HuH-7.5 (cell line): Measurements from ENCODE around the gene LGALS8.
A peak's percentile ranks its signal among the peaks of the same experiment; 100 is the strongest.

Source experiments
- DNase-seq: peaks from one replicate; pipeline ENCODE4 v3.0.0; 2011; ENCODE audit warnings: low spot score

LGALS8 gene

GRCh38 chr1:236509203-236509602 lies 14.6 kb upstream of the LGALS8 start:
- DNase-seq: no peak

- no peak for DNase-seq
These were observed 14.0 kb upstream of the LGALS8 start for GRCh38 chr1:236509647-236510401.

DNA sequence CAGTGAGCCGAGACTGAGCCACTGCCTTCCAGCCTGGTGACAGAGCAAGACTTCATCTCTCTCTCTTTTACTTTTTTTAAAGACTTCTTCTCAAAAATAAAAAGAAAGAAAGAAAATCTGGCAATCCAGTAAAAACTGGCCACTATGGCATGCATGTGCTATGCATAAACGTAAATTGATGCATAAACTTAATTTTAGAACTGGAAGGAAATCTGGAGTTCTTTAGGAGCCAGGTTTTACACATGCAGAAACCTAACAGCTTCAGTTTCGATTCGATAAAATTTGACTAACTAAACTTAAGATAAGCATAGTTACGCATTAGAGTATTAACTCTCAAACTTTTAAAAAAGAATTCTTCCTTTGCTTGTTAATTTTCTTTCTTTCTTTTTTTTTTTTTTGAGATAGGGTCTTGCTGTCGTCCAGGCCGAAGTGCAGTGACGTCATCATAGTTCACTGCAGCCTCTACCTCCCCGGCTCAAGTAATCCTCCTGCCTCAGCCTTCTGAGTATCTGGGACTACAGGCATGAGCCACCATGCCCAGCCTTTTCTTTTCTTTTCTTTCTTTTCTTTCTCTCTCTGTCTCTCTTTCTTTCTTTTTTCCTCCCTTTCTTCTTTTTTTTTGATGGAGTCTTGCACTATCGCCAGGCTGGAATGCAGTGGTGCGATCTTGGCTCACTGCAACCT lies 11.9 kb upstream of the LGALS8 start:
- no peak for DNase-seq

GRCh38 chr1:236514703-236515442 lies 8.9 kb upstream of the LGALS8 start:
- no peak for DNase-seq

DNA sequence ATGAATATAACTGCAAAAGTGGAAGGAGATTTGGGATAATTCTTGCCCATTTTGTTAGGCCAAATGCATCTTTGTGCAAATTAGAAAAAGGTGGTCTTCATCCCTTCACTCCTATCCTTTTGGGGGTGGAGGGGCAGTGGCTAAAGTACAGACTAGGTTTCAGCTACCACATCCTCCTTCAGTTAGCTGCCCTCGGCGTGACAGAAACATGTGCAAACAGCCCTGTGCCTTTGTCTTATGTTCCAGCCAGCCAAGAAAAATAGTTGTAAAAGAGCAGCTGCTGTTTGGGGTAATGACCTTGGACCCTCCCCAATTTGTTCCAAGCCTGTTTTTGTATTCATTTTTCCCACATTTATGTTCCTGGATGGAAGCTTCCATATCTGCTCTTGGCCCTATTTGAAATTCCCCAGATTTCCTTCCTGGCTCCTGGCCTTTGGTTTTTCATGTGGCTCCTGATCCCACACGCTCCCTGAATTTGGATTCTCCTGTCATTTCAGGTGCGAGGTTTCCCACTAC lies 8.3 kb upstream of the LGALS8 start:
- DNase-seq: no peak

- DNase-seq: no peak
These were observed 6.7 kb upstream of the LGALS8 start for GRCh38 chr1:236516929-236517704.

DNA sequence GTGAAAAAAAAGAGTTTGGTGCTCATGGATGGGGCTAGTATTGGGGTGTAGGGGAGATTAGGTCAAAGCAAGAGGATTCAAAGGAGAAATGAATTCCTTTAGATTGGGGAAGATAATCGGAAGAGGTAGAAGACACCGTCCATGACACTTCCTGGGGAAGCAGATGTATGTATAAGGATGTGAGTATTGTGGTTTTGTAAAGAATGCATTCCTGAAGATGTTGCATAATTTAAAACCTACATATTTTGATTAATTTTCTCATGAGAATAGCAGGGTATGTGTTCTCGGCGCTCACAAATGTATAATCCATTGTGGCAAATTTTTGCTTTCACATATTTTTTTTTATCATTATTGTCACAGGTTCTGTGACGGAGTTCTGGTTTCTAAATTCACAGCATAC lies 5.5 kb upstream of the LGALS8 start:
- DNase-seq: no peak

- DNase-seq: no peak
These were observed 3.3 kb upstream of the LGALS8 start for GRCh38 chr1:236520445-236521005.

GRCh38 chr1:236522937-236523703 lies 662 bp upstream of the LGALS8 start:
- DNase-seq: peak; percentile 29

GRCh38 chr1:236524142-236524894 lies 536 bp downstream of the LGALS8 start:
- peak; percentile 52 for DNase-seq

GRCh38 chr1:236524895-236525184 lies 1.1 kb downstream of the LGALS8 start:
- DNase-seq: no peak

DNA sequence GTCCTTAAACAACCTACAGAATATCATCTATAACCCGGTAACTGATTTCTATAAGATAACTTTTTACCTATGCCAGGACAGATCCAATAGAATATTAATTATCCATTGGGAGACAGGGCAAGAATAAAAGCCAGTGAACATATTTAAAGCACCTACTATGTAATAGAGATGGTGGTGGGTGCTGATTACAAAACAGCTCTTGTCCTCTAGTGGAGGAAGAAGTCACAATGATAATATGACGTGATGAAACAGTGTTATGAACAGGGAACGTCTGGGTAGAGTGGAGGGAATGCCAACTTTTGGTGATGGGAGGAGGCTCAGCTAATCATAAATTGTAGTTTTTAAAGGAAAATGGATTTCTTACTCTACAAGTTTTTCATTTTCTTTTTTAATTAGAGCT lies 2.3 kb downstream of the LGALS8 start:
- DNase-seq: no peak

- no peak for DNase-seq
These were observed 6.5 kb downstream of the LGALS8 start for GRCh38 chr1:236530286-236530685.

- DNase-seq: no peak
These were observed 7.2 kb downstream of the LGALS8 start for GRCh38 chr1:236530959-236531358.

- DNase-seq: no peak
These were observed 9.1 kb downstream of the LGALS8 start for GRCh38 chr1:236532850-236533249.

GRCh38 chr1:236534151-236534651 lies 10.4 kb downstream of the LGALS8 start:
- no peak for DNase-seq

GRCh38 chr1:236535190-236535589 lies 11.4 kb downstream of the LGALS8 start:
- DNase-seq: no peak

DNA sequence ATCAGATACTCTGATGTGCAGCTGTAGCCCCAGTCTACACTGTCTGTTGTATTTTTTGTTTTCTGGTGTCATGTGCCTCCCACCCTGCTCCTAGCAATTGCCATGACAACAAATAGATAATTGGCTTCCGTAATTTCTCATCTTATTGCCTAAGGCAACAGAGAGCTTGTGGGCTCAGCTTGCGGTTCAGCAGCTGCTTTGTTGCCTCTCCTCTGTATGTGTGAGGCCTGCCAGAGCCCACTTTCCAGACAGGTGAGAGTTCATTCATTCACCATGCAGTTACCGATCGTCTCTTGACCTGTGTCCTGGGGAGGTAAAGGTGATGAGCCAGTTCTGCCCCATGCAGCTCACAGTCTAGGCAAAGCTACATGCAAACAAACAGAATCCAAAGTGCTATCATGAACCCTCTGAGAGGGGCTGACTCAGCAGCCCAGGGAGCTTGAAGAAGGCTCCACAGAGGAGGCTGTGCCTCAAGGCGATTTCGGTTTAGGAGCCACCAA lies 11.9 kb downstream of the LGALS8 start:
- DNase-seq: no peak

DNA sequence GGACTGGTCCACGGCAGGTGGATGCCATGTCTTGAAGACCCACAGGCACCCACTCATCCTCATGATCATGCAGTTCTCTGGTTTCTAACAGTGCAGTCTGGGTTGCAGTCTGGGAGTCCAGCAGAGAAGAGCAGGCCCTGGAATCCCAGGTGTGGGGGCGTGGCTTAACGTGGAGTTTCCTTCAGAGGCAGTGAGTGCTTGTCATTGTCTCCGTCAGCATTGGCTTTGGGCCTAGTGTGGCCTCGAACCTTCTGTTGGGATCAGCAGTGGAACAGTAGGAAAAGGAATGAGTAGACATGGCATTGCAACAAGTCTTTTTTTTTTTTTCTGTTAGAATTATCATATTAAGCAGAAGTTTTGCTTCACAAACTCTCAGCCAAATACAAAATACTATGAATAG lies 12.8 kb downstream of the LGALS8 start:
- no peak for DNase-seq
